HG03039 (cell line): Measurements from ENCODE around the gene ATP13A4.
"Not testable (repeated sequence)": the region's sequence is repeated elsewhere in the genome, so short reads cannot be mapped to it uniquely, and the experiment has no call there.

Source experiments
- ATAC-seq: cut with Tn5 transposase; IDR thresholded peaks from one replicate; pipeline ENCODE4 v1.9.1; 2021; ENCODE audit warnings: mild to moderate bottlenecking, moderate library complexity; ENCODE audit not compliant: unreplicated experiment

The ATP13A4 gene

GRCh38 chr3:193559100-193559499 is 4.4 kb upstream of the ATP13A4 start:
- no peak for ATAC-seq

DNA sequence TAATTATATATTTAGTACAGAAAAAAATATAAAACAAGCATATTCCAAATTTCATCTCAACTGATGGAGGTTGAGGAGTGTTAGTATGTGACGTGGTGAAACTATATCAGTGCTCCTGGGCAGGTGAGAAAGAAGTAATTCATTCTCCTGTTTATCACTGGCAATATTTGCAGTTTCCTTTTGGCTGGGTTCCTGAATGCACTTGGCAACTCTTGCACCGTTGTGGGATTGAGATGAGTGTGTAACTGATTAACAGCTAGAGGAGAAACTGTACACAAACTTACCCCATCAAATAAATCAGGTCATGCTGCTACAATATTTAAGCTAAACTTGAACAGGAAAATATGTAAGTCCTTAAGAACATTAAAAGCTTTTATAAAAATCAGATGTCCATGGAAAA is 2.1 kb upstream of the ATP13A4 start:
- ATAC-seq: no peak

DNA sequence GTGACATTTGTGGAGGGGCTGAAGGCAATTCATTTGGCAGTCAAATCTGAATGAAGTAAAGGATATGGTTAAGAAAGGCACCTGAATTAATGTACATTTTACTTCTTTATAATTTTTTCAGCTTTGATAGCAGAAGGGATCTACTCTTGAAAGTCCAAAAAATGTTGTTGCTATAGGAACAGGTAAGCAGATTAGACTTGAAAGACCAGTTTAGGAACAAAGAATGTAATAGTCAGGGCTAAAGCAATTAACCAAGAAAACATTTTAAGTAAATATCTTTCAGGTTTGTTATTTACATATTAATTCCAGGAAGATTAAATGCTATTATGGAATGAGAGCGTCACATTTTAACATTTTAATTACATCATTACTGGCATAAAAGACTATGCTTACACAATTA is 1.1 kb downstream of the ATP13A4 start:
- no peak for ATAC-seq

DNA sequence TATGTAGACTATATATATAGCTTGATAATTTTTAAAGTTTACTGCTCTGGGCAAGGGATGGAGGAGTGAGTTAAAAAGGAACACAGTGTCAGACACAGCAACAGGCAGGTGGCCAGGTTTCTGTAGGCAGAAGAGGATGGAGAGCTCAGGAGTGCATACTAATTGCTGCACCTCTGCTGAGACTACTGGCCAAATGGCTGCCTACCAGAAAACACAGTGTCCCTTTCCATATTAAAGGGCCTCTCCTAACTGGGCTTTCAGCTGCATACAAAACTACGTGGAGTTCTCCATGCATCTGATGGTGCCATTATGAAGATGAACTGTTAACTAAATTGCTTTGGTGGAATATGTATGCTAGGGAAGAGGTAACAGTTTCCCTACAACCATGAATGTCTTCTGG is 1.8 kb downstream of the ATP13A4 start:
- ATAC-seq: no peak

DNA sequence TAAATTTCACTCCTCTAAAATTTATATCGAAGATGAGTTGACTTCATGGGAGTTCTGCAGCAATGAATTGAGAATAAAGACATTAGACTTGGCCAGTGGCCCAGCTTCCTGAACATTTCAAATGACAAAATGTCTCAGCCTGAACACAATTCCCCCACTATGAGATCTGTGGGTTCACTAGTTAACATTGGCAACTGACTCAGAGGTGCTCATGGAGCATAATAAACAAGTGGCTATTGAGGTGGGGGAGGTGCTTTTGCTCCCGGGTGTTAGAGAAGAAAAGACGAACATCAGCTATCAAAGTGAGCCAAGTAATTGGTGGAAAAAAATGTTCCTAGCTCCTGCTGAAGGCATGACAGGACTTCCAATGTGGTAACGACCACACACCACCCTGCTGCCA is 6.3 kb downstream of the ATP13A4 start:
- ATAC-seq: no peak

DNA sequence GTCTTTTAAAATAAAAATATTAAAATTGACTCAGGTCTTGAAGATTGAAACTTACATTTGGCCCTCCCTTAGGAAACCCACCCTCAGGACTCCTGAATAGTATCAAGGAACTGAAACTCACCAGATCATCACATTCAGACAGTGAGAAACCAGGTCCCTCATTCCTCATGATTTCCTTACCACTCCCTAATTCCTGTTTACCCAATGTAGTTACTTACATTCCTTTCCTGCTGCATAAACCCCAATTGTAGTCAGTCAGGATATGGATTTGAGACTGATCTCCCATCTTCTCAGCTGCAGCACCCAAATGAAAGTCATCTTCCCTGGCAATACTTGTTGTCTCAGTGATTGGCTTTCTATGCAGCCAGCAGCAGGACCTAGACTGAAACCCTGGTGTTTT is 8.6 kb downstream of the ATP13A4 start:
- ATAC-seq: no peak

GRCh38 chr3:193545304-193545703 is 9.4 kb downstream of the ATP13A4 start:
- ATAC-seq: no peak

- ATAC-seq: no peak
Observed at GRCh38 chr3:193544289-193544688, 10.4 kb downstream of the ATP13A4 start.

GRCh38 chr3:193530231-193531165 is 24.2 kb downstream of the ATP13A4 start:
- ATAC-seq: no peak

- not testable (repeated sequence) for ATAC-seq
Observed at GRCh38 chr3:193526085-193526484, 28.6 kb downstream of the ATP13A4 start.

GRCh38 chr3:193522473-193522872 is 32.2 kb downstream of the ATP13A4 start:
- ATAC-seq: no peak

DNA sequence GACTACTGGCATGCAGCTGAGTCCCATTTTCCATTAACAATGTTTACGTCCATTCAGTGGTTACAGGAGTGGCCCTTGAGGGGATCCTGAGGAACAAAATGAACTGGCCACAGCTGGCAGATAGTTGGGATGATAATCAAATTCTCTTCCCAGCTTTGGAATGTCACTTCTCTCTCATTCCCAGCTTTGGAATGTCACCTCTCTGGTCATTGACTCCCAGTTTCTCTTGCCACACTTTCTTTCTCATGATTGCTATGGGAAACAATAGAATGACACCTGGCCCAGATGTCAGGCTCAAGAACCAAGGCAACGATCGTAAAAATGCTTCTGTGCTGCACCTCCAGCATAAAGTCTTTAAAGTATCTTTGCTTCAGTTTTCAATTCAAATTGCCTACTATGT is 34.0 kb downstream of the ATP13A4 start:
- no peak for ATAC-seq

GRCh38 chr3:193515966-193516365 is 38.7 kb downstream of the ATP13A4 start:
- ATAC-seq: no peak

GRCh38 chr3:193510154-193510553 is 44.5 kb downstream of the ATP13A4 start:
- ATAC-seq: no peak

- ATAC-seq: no peak
Observed at GRCh38 chr3:193509103-193509965, 45.4 kb downstream of the ATP13A4 start.

- no peak for ATAC-seq
Observed at GRCh38 chr3:193508108-193508507, 46.6 kb downstream of the ATP13A4 start.

DNA sequence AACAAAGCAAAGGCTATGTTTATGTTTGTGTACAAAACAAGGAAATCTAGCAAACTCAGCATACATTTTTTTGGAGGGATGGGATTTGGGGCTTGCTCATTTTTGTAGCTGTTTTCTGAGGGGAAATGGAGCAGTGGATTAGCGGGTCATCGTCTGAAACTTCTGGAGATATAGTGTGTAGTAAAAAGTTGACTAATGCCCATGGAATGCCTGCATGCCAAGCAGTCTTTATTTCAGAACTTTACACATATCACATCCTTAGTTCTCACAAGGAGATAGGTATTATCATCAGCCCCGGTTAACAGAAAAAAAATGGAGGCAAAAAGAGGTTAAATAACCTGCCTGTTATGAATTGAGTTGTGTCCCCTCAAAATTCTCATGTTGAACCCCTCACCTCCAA is 47.1 kb downstream of the ATP13A4 start:
- no peak for ATAC-seq

- ATAC-seq: no peak
Observed at GRCh38 chr3:193506921-193507320, 47.8 kb downstream of the ATP13A4 start.

DNA sequence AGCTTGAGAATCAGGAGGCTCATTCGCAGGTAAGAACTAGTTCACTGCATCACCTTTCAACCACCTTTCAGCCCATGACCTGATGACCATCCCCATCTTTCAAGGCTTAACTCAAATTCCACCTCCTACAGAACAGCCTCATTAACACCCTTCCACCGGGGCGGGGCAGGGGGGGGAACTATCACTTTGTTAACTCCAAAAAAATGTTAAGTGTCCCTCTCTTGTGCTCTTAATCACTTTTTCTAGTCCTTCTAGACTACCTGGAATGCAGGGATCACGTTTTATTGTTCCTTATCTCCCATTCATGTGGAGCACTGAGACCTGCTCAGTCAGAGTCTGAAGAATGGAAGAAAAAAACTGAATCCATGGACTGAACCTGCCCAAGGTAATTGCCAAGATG is 51.8 kb downstream of the ATP13A4 start:
- no peak for ATAC-seq

GRCh38 chr3:193499801-193500485 is 54.8 kb downstream of the ATP13A4 start:
- no peak for ATAC-seq

- no peak for ATAC-seq
Observed at GRCh38 chr3:193499136-193499770, 55.4 kb downstream of the ATP13A4 start.
